Measurements from ENCODE around the gene IFT80.
"Not testable (repeated sequence)": the region's sequence is repeated elsewhere in the genome, so short reads cannot be mapped to it uniquely, and the experiment has no call there.

IFT80 gene

DNA sequence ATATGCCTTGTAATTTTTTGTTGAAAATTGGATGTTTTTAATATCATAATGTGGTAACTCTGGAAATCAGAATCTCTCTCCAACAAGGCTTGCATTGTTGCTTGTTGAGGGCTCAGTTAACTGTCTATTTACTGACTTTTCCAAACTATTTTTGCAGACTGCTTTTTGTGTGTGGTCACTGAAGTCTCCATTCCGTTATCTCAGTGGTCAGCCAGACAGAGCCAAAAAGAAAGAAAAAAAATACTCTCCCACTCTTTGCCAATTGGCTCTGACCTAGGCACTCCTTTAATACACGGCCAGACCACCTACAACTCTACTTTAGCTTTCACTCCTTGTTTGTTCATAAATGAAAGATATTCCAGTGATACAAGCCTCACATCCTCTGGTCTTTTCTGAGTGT is 52.5 kb downstream of the IFT80 start:
- DNase-seq: no peak

DNA sequence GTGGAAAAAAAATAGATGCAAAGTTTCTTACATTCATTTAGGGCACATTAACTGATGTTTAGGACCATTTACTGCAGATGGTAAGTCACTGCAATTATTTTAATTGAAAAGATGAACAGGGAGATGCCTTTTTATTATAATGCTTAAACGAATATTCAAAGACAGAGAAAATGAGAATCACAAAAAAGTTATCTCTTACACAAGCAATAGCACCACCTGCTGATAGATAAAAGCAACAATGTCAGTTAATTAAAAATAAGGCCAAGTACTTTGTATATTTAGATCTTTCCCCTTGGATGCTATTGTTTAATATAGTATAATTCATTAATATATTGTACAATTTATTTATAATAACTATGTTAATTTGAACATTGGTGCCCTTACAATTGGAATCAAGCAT is 55.9 kb downstream of the IFT80 start:
- no peak for DNase-seq

DNA sequence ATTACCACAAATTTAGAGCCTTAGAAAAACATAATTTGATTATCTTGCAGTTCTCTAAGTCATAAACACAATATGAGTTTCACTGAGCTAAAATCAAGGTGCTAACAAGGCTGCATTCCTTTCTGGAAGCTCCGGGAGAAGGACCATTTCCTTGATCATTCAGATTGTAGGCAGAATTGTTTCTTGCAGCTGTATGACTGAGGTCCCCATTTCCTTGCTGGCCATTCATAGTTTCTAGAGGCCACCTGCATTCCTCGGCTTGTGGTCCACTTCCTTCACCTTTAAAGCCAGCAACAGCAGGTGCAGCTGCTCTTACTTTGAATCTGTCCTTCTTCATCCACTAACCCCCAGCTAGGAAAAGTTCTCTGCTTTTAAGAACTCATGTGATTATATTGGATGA is 58.7 kb downstream of the IFT80 start:
- no peak for DNase-seq

DNA sequence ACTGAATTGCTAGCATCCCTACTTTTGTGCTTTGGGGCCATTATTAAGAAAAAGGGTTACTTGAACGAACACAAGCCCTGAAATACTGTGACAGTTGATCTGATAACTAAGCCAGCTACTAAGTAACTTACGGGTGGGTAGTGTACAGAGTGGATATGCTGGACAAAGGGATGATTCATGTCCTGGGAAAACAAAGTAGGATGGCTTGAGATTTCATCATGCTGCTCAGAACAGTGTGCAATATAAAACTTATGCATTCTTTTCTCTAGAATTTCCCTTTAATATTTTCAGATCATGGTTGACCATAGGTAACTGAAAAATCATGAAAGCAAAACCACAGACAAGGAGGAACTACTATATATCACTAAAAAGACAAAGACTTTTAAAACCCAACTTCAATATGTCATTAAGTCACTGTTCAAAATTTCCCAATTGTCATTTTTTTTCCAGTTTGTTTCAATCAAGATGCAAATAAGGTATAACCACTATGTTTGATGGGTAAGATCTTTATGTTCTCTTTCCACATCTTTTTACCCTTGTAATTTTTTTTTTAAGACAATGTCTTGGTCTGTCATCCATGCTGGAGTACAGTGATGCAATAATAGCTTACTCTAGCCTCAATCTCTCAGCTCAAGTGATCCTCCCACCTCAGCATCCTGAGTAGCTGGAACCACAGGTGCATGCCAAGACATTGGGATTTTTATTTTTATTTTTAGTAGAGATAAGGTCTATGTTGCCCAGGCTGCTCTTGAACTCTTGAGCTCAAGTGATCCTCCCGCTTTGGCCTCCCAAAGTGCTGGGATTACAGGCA is 67.7 kb downstream of the IFT80 start:
- DNase-seq: no peak

DNA sequence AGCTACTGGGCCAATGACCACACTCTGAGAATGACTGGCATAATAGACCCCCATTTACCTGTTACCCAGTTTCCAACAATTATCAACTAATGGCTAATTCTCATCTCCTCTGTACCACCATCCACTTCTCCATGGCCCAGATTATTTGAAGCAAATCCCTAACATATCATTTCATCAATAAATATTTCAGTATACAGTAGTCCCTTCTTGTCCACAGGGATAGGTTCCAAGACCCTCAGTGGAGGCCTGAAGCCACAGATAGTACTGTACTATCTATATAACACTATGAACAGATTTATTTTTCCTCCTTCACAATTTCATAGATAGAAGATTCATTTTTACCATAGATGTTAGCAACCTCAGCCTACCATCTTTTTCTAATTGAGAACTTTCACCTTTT is 68.3 kb downstream of the IFT80 start:
- no peak for DNase-seq

DNA sequence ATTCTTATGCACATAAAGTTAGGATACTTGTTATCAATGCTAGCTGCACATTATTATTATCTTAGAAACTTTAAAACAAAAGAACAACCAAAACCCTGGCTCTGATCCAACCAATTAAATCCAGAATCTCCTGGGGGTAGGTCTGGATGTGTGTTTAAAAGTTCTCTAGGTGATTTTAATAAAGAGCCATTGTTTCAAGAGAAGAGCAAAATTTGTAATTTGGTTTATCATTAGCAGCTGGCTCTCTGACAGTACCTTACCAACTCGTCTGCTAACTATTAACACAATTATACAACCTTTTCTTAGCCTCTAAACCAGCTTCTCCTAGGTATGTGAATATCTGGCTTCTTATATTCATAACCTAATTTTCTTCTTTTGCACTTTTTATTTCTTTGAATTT is 68.9 kb downstream of the IFT80 start:
- DNase-seq: no peak

DNA sequence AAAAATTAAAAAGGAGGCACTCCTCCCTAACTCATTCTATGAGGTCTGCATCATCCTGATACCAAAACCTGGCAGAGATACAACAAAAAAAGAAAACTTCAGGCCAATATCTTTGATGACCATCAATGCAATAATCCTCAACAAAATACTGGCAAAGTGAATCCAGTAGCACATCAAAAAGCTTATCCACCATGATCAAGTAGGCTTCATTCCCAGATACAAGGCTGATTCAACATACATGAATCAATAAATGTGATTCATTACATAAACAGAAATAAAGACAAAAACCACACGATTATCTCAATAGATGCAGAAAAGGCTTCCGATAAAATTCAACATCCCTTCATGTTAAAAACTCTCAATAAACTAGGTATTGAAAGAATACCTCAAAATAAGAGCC is 72.7 kb downstream of the IFT80 start:
- not testable (repeated sequence) for DNase-seq

DNA sequence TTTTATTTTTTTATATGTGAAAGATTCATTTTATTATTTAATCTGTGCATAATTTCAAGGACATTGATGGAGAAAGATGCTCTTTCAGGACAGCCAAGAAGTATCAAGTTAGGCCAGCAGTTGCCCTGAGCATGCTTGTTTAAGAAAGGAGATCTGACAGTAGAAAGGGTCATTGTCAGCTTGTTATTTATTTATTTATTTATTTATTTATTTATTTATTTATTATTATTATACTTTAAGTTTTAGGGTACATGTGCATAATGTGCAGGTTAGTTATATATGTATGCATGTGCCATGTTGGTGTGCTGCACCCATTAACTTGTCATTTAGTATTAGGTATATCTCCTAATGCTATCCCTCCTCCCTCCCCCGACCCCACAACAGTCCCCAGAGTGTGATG is 77.2 kb downstream of the IFT80 start:
- DNase-seq: not testable (repeated sequence)

DNA sequence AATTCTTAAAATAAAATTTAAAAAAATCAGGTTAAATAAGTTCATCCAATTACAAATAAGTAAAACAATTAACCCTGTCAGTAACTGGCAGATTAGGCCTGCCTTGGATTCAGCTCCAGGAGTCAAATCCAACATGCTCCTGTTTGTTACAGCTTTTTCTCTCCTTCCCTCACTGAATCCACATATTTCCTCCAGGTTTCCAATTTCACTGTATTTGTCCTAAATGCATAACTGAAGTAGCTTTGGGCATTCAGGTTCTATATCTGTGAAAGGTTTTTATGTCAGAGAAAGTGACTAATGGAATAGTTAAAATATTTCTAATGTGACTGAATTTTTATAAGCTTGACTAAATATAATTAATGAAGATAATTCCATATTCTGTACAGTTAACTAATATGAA is 79.7 kb downstream of the IFT80 start:
- DNase-seq: no peak

DNA sequence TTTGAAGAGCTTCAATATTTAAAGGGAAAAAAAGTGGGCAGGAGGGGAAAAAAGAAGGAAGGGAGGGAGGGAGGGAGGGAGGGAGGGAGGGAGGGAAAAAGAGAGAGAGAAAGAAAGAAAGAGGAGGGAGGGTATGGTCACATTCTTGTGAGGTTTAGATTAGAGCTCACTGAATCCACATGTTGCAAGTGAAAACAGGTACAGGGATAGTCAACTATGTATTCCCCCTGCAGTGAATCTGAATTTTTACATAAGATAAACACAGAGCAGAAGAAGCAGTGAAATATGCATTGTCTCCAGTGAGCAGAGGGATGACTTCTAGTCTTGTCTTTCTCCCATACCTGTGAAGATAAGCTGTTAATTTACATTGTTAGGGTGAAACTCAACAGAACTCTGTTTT is 84.0 kb downstream of the IFT80 start:
- DNase-seq: no peak

DNA sequence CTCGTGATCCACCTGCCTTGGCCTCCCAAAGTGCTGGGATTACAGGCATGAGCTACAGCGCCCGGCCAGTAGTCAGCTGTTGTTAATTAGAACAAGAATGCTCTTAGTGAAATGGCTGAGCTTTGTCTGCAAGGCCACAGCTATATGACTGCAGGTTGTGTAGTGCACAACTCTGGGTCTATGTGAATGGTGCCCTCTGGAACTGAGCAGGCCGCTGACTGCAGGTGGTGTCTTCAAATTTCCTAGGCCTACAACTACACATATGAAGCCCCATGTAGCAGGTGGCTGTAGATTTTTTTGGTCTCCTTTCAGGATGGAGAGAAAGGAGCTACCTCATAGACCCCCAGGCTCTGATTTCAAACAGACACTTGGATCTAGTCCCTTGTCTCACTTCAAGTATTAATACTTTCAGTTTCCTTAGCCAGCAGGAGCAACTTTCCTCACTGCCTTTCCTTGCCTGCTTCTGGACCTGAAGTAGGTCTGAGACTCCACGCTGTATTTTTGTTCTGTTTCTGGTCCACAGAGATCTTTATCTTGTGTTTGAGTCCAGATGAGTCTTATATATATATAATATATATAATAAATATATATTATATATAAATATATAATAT is 86.9 kb downstream of the IFT80 start:
- no peak for DNase-seq

DNA sequence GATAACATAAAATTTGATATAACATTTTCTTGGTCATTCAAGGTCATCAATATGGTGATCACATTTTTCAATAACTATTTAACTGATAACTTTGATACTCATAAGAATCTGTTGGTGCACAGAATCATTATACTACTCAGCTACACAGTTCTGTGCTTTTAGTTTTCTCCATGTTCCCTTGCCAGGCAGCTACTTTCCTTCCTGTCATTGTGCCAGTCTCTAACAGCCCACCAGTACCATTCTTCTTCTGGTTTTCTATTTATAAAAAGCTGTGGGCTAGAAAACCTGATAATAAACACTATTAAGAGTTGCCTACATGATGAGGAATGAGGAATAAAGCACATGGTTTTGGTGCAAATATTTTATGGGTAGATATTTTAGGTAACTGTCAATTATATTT is 96.2 kb downstream of the IFT80 start:
- no peak for DNase-seq

DNA sequence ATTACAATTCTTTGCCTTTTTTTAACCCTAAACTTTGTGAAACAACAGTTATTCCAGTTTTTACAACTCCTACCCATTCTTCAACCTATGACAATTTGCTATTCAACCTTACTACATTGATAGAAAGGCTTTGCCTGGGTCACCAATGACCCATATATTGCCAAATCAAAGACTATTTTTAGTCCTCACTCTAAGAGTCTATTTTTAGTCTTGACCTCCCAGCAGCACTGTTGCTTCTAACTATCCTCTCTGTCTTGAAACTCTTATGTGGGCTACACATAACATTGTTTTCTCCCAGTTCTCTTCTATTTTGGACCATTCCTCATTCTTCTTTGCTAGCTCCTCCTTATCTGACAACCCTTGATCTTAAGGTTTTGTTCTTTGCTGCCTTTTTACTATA is 102.4 kb downstream of the IFT80 start:
- DNase-seq: no peak

DNA sequence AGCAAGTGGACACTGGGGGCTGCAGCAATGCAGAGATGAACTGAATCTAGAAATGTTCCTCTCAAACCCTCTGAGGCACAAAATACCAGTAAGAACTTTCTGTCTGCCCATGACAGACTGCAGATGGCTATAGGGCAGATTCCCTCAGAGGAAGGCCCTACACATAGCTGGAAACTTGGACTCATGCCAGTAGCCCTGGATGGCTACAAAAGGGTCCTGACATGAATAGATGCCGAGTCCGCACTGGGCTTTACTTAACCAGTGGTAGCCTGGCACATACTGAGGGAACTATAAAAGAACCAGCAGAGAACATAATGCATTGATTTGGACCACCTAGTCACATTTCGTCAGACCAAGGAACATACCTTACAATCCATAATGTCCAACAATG is 107.1 kb downstream of the IFT80 start:
- no peak for DNase-seq

DNA sequence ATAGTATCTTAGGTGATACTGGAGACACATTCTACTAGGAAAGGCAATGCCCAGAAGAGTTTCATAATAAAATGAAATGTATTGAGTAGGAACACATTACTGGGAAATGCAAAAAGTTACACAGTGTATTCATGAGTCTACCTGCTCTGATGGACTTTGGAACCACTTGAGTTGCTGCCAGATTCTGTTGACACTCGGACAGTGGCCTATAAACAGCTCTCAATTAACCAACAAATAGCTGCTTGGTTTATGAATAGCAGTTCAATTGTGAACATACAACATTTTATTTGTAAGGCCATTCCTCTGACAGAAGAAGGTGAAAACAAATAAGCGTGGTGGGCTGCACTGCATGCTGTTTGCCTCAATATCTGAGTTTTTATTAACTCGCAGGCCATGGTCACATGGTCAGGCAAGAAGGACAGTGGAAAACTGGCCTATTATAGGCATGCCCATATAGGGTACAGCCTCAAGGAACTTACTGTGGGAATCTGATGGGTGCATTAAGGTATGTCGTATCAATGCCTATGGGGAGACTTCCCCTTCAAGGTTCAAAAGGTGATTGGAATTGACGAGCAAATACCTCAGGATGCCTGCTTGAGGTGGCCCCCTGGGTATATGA is 107.6 kb downstream of the IFT80 start:
- no peak for DNase-seq

DNA sequence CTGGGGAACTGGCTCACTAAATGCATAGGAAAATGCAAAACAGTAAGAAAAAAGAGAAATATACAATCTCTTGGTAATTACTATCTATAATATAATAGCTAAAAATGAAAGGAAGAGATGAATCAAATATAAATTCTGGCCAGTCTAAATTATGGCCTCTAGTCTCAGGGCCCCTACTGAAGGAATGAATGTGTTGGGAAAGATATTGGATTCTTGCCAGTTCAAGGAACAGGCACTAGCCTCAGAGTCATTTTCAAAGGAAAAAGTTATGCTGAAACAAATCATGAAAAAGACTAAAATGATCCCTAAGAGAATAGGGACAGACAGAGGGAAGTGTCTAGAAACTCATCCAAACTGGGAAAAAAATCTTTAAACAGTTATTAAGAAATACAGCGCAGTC is 111.4 kb downstream of the IFT80 start:
- no peak for DNase-seq

DNA sequence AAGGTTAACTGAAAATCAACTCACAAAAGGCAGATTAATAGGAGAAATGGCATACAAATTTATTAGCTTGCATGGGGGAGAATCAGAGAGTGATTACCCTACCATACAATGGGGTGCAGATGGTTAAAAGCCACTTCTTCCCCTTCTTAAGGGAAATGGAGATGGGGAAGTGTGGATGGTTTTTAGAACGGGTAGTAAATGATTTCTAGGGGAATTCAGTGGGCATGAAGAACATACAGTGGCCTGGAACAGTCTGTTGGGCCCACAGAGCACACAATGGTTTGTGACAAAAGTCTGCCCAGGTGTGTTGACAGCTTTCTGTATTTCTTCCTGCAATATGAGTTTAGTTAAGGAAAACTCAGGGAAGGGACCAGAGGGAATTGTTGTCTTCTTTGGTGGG is 112.8 kb downstream of the IFT80 start:
- DNase-seq: no peak

DNA sequence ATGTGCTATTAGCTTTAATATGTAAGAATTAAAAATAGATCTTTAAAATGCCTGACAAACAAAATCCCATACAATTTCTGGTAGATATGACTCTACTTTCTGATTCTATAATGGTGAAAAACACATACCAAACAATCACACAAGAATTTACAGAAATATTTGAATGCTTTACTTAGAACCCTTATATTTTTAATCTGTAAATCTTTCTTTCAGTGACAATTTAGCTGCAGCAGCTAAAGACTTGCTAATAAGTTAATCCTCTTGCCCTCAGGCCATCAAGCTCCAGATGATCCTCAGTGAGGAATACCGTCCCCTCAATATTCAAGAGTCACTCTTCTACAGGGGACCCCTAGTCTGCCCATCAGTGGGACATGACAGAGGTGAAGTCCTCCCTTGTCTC is 118.2 kb downstream of the IFT80 start:
- DNase-seq: no peak

DNA sequence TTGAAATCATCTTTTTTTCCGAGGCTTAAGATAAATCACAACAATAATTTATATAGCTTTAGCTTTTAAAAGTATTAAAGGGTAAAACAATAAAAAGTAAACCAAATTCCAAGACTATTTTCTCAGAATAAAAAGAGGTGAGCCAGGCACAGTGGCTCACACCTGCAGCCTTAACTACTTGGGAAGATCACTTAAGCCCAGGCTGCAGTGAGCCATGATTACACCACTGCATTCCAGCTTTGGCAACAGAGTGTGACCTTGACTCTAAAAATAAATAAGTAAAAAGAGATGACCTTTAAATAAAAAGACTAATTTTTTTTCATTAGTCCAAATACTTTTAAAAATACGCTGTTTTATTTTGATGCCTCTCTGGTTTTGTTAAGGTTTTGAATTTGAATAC is 119.4 kb downstream of the IFT80 start:
- DNase-seq: no peak

DNA sequence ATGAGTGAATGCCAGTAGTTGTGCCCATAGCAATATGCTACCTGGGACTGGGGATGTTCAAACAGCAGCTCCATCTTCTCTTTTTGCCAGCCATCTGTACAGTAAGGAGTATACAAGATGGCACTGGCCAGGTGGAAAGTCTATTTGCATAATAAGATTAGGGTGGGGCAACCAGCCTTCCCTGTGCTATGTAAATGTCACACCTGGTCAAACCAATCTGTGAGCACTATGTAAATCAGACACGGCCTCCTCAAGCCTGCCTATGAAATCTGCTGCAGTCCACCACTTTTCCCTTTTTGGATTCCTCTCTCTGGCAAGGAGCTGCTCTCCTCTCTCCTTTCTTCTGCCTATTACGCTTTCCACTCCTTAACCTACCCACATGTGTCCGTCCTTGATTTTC is 120.8 kb downstream of the IFT80 start:
- DNase-seq: no peak

DNA sequence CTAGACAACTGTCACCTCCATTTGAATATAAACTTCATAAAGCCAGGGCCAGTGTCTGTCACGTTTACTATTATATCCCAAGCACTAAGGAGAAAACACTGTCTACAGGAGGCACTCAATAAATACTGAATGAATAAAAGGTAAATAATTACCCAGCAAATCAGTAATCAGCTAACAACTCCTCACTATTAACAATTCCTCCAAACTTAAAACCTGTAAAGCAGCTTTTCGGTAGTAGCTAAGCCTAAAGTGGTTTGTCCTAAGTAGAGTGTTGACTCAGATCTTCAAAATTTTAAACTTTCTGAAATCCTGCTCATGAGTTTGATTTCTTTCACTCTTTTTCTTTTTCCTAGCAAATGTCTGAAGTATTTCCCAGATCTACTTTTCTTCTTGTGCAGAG is 133.9 kb downstream of the IFT80 start:
- no peak for DNase-seq

DNA sequence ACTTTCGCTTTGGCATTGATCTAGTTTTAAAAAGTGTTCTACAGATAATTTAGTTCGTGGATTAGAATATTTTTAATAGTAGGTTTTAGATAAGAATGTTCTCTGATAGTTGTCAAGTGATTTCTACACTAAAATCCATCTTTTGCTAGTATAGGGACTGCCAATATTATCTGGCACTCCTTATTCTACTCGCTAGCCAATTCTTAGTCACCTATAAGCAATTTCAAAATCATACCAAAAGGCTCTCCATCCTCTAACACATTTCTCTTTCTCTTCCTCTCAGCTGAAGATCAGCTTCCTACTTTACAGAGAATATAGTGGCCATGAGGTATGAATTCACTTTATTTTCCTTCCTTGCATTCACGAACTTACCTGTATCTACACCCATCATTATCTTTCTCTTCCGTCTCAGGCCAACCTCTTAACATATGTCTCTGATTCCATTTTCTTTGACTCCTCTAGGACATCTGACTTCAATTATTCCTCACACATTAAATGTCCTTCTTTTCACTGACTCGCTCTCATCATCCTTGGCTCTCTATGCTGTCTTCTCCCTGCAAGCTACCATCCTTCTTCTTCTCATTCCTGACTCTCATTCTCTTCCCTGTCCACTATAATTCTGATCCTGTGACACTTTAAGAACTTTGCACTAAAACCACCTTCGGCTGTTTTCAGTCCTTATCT is 138.3 kb downstream of the IFT80 start:
- DNase-seq: no peak

DNA sequence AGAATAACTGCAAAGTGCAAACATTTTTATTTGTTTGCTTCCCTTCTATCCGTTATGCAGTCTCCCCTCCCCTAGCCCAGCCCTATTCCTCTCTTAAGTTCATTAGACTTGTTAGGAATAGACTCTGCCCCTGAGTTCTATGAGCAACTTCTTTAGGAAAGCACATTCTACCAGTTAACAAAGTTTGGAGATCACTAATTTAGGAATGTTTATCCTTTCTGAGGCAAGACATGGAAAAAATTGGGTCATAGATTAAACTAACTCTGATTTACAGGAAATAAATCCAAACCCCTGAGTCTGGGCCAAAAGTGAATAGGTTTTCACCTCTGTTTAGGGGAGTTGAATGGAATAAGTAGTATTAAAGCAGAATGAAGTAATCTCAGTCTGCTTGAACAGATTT is 139.4 kb downstream of the IFT80 start:
- no peak for DNase-seq

DNA sequence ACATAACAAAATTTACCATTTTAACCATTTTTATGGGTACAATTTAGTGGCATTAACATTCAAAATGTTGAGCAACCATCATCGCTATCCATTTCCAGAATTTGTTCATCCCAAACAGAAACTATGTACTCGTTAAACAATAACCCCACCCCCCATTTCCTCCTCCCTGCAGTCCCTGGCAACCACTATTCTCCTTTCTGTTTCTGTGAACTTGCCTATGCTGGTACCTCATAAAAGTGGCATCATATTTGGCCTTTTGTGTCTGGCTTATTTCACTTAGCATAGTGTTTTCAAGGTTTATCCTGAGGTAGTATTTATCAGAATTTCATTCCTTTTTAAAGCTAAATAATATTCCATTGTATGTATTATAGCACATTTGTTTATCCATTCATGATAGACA is 141.4 kb downstream of the IFT80 start:
- no peak for DNase-seq

Data from retina (tissue), 1 donor.